SK-N-SH (cell line): ENCODE data around the gene ALG11. TPM values are rescaled to one million over a fixed set of nuclear protein-coding genes. Genes with fewer than 3 reads are reported as not detected.

Experiments
- CTCF ChIA-PET: fragments of 300-600, 350-600 bp; formaldehyde crosslinking; extraction: SDS; loops from one replicate; lab custom pipeline; 2021; lab: Yijun Ruan, JAX
- POLR2A ChIA-PET: fragments of 350-600 bp; sonication (Branson Sonifier 250); formaldehyde crosslinking; extraction: SDS; loops from one replicate; lab custom pipeline; 2020; ENCODE audit warnings: antibody characterized with exemption, inconsistent platforms; lab: Yijun Ruan, JAX
- DNase-seq: peaks from one replicate; pipeline ENCODE4 v3.0.0; 2012
- H2AFZ ChIP-seq: fragments of 200-600 bp; sonication (generic); 2 replicates; pipeline ENCODE4 v1.8.1; 2016; ENCODE audit warnings: antibody characterized with exemption, mild to moderate bottlenecking, low read depth
- H3F3A ChIP-seq: fragments of 200-600 bp; sonication (generic); replicated peaks from 2 replicates; pipeline ENCODE3; 2016; ENCODE audit warnings: antibody characterized with exemption, mild to moderate bottlenecking; ENCODE audit not compliant: insufficient read depth
- H3K27ac ChIP-seq, 2 experiments: fragments of 200-500 bp in 1 of 2; fragments of 200-600 bp in 1 of 2; sonication (Bioruptor generic) in 1 of 2; sonication (generic), shearing (Covaris generic) in 1 of 2; 2 replicates each; pipeline versions ENCODE4 v1.5.1 to v1.6.1; 2014 to 2016; ENCODE audit warnings: low read depth in 2 of 2, inconsistent platforms in 1 of 2, low read length in 1 of 2, mild to moderate bottlenecking in 1 of 2, mixed read lengths in 1 of 2
- H3K27me3 ChIP-seq: fragments of 200-600 bp; sonication (generic), shearing (Covaris generic); 2 replicates; pipeline ENCODE4 v1.6.1; 2016; ENCODE audit warnings: mixed run types; ENCODE audit not compliant: insufficient read depth
- H3K36me3 ChIP-seq, 2 experiments: fragments of 200-500 bp in 1 of 2; fragments of 200-600 bp in 1 of 2; sonication (Bioruptor generic) in 1 of 2; sonication (generic) in 1 of 2; replicated peaks in 1 of 2; 2 replicates each; pipeline versions ENCODE3 to v1.5.1; 2014 to 2016; ENCODE audit warnings: low read length in 1 of 2, mild to moderate bottlenecking in 1 of 2; ENCODE audit not compliant: insufficient read depth in 2 of 2, control insufficient read depth in 1 of 2
- H3K4me1 ChIP-seq, 2 experiments: fragments of 200-500 bp in 1 of 2; fragments of 200-600 bp in 1 of 2; sonication (Bioruptor generic) in 1 of 2; sonication (generic), shearing (Covaris generic) in 1 of 2; 2 replicates each; pipeline versions ENCODE4 v1.5.1 to v1.6.1; 2014 to 2016; ENCODE audit warnings: low read depth in 1 of 2, low read length in 1 of 2, mixed run types in 1 of 2; ENCODE audit not compliant: insufficient read depth in 2 of 2, control insufficient read depth in 1 of 2
- H3K4me2 ChIP-seq: fragments of 200-600 bp; sonication (generic), shearing (Covaris generic); 2 replicates; pipeline ENCODE4 v1.6.1; 2017; ENCODE audit warnings: mixed run types
- H3K4me3 ChIP-seq, 2 experiments: fragments of 200-500 bp in 1 of 2; fragments of 200-600 bp in 1 of 2; sonication (Bioruptor generic) in 1 of 2; sonication (generic), shearing (Covaris generic) in 1 of 2; 2 replicates each; pipeline versions ENCODE4 v1.5.1 to v1.8.1; 2014 to 2016; ENCODE audit warnings: low read depth in 2 of 2, inconsistent platforms in 1 of 2, low read length in 1 of 2, mild to moderate bottlenecking in 1 of 2, mixed read lengths in 1 of 2, moderate library complexity in 1 of 2
- H3K79me2 ChIP-seq: fragments of 200-600 bp; sonication (generic); 2 replicates; pipeline ENCODE4 v1.8.1; 2017; ENCODE audit warnings: mild to moderate bottlenecking; ENCODE audit not compliant: insufficient read depth
- H3K9ac ChIP-seq: fragments of 200-600 bp; sonication (generic); 2 replicates; pipeline ENCODE4 v1.6.1; 2017; ENCODE audit warnings: mixed run types
- H3K9me2 ChIP-seq: fragments of 200-600 bp; sonication (generic); 2 replicates; pipeline ENCODE4 v1.6.1; 2017; ENCODE audit warnings: mixed run types
- H3K9me3 ChIP-seq: fragments of 200-600 bp; sonication (generic); 2 replicates; pipeline ENCODE4 v1.6.1; 2017; ENCODE audit warnings: mixed run types, mild to moderate bottlenecking, moderate library complexity
- H4K20me1 ChIP-seq: fragments of 200-600 bp; sonication (generic); 2 replicates; pipeline ENCODE4 v1.6.1; 2017; ENCODE audit warnings: mild to moderate bottlenecking, mixed run types; ENCODE audit not compliant: insufficient read depth
- CHD2 ChIP-seq: fragments of 150-350 bp; IDR thresholded peaks from 2 replicates; pipeline ENCODE4 v1.6.1; 2018; ENCODE audit warnings: low read length; ENCODE audit not compliant: partially characterized antibody
- ELF1 ChIP-seq: IDR thresholded peaks from 2 replicates; pipeline ENCODE4 v1.4.0; 2012
- FOSL2 ChIP-seq: IDR thresholded peaks from 2 replicates; pipeline ENCODE4 v1.4.0; 2012; ENCODE audit warnings: low read depth, mild to moderate bottlenecking, moderate library complexity, borderline replicate concordance
- FOXJ3 ChIP-seq: sonication (generic); formaldehyde crosslinking; IDR thresholded peaks from 2 replicates; pipeline ENCODE4 v1.5.1; 2020; ENCODE audit warnings: mild to moderate bottlenecking, missing genetic modification reagents
- FOXM1 ChIP-seq: IDR thresholded peaks from 2 replicates; pipeline ENCODE4 v1.4.0; 2012; ENCODE audit warnings: low read depth, mild to moderate bottlenecking
- GABPA ChIP-seq: IDR thresholded peaks from 2 replicates; pipeline ENCODE4 v1.4.0; 2012; ENCODE audit warnings: low read depth, mild to moderate bottlenecking
- GATA2 ChIP-seq: sonication (generic); formaldehyde crosslinking; IDR thresholded peaks from 2 replicates; pipeline ENCODE4 v1.5.0; 2020; ENCODE audit warnings: mild to moderate bottlenecking, missing genetic modification reagents
- JUND ChIP-seq: IDR thresholded peaks from 2 replicates; pipeline ENCODE4 v1.4.0; 2012
- MEF2A ChIP-seq: IDR thresholded peaks from 2 replicates; pipeline ENCODE4 v1.4.0; 2012; ENCODE audit warnings: low read depth, borderline replicate concordance
- MXI1 ChIP-seq: IDR thresholded peaks from 2 replicates; pipeline ENCODE4 v1.6.1; 2012; ENCODE audit warnings: mild to moderate bottlenecking, low read depth, low read length, improper control_type of control experiment
- NFIC ChIP-seq: IDR thresholded peaks from 2 replicates; pipeline ENCODE4 v1.4.0; 2012; ENCODE audit warnings: borderline replicate concordance
- NRF1 ChIP-seq: IDR thresholded peaks from 2 replicates; pipeline ENCODE4 v1.6.1; 2012; ENCODE audit warnings: low read depth, mild to moderate bottlenecking, low read length
- RAD21 ChIP-seq: IDR thresholded peaks from 2 replicates; pipeline ENCODE4 v1.6.1; 2012; ENCODE audit warnings: mild to moderate bottlenecking, low read length
- RCOR1 ChIP-seq: fragments of 150-350 bp; IDR thresholded peaks from 2 replicates; pipeline ENCODE4 v1.6.1; 2017; ENCODE audit warnings: antibody characterized with exemption, low read length
- RFX5 ChIP-seq: IDR thresholded peaks from 2 replicates; pipeline ENCODE4 v1.6.1; 2012; ENCODE audit warnings: mild to moderate bottlenecking, improper control_type of control experiment, low read length
- RXRA ChIP-seq: IDR thresholded peaks from 2 replicates; pipeline ENCODE4 v1.4.0; 2012; ENCODE audit warnings: low read depth, mild to moderate bottlenecking, borderline replicate concordance
- SMC3 ChIP-seq: IDR thresholded peaks from 2 replicates; pipeline ENCODE4 v1.6.1; 2012; ENCODE audit warnings: low read depth, low read length, improper control_type of control experiment
- TAF1 ChIP-seq: IDR thresholded peaks from 2 replicates; pipeline ENCODE4 v1.6.1; 2012; ENCODE audit warnings: low read depth, mild to moderate bottlenecking, low read length, moderate library complexity, borderline replicate concordance
- TEAD4 ChIP-seq: IDR thresholded peaks from 2 replicates; pipeline ENCODE4 v1.4.0; 2012; ENCODE audit warnings: mild to moderate bottlenecking, borderline replicate concordance; ENCODE audit not compliant: insufficient read depth
- WGBS: methylation state at CpG from one replicate; pipeline ENCODE4 v1.1.6; 2017; ENCODE audit warnings: low lambda C conversion rate; 5-methylcytosine and 5-hydroxymethylcytosine counted together
- polyA plus RNA-seq, 3 experiments: library from polyadenylated mRNA; depleted of rRNA; stranded (reverse); fragments of >200 nt; gene quantifications; 2 replicates each; pipeline ENCODE4 v1.2.3, GENCODE V29; 2012
- TF ChIP-seq, protein P1 (sequence below): IDR thresholded peaks from 2 replicates; pipeline ENCODE4 v1.4.0; 2012; ENCODE audit warnings: low read depth, borderline replicate concordance
- TF ChIP-seq, protein P2 (sequence below): IDR thresholded peaks from 2 replicates; pipeline ENCODE4 v1.4.0; 2012; ENCODE audit warnings: low read depth, borderline replicate concordance
- TF ChIP-seq, protein P3 (sequence below): IDR thresholded peaks from 2 replicates; pipeline ENCODE4; 2012

The ALG11 gene
- polyA plus RNA-seq, 1 of the 3 experiments (the other 2 are of a cell fraction): 5.0 TPM

DNA sequence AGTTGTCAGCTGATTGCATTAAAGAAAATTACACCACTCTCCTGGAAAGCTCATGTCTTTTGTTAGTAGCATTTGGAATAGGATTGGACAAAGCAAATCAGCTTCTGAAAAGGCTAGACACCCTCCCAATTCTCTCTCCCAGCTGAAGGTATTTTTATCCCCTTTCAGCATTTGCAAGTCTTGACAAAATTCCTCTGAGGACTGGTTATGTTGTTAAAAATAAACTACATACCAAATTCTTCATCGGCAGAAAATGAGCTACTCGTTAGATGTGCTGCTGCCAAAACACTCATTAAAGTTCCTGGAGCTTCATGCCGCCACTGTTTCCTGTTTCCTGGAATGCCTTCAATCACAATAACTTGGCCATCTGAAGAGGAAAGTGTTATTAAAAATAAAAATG, 49.4 kb downstream of the ALG11 start:
- no peaks in the 10 kb centered on the region for H3K27me3 ChIP-seq
- H3K4me2 ChIP-seq: peak overlapping the region; percentile 37; the same call in 1 of the 2 replicates
- H3K9ac ChIP-seq: no peak overlapping the region
- peaks cover 6% of the 10 kb centered on the region for H3F3A ChIP-seq
- CTCF ChIA-PET: interaction anchor here (0.8 kb wide), 1 partner anchor 66 kb away, joined by 4 read pairs; no protein-coding TSS in a partner anchor
- no peaks in the 10 kb centered on the region for H3K9me3 ChIP-seq
- H3K4me3 ChIP-seq: no peak overlapping the region; a peak in 1 of 4 replicates
- no peaks in the 10 kb centered on the region for H3K4me1 ChIP-seq
- POLR2A ChIA-PET: interaction anchor here (1.2 kb wide), 1 partner anchor 13 kb away, joined by 3 read pairs; no protein-coding TSS in a partner anchor
- H2AFZ ChIP-seq: no peak overlapping the region; the same call in 1 of the 2 replicates
- no peak overlapping the region; a peak in 1 of 4 replicates for H3K27ac ChIP-seq
- no peaks in the 10 kb centered on the region for H4K20me1 ChIP-seq
- H3K9me2 ChIP-seq: no peaks in the 10 kb centered on the region
- 0% methylated on average over 3 of the region's 3 CpGs for WGBS
- no peaks in the 10 kb centered on the region for H3K79me2 ChIP-seq
- no peak for TF ChIP-seq CHD2
- TF ChIP-seq FOXJ3: no peak
- no peak for TF ChIP-seq RCOR1
- no peak for TF ChIP-seq TEAD4
- TF ChIP-seq NFIC: no peak
- TF ChIP-seq FOXM1: no peak
- no peak for TF ChIP-seq GABPA
- TF ChIP-seq MXI1: no peak
- TF ChIP-seq RAD21: no peak
- TF ChIP-seq NRF1: no peak
- no peak for TF ChIP-seq SMC3
- no peak for TF ChIP-seq GATA2 (CRISPR knock-in tag)
- TF ChIP-seq FOSL2: no peak
- no peak for TF ChIP-seq RFX5
- no peak for TF ChIP-seq RXRA
- H3K36me3 ChIP-seq: no peaks in the 10 kb centered on the region
- no peak for DNase-seq

DNA sequence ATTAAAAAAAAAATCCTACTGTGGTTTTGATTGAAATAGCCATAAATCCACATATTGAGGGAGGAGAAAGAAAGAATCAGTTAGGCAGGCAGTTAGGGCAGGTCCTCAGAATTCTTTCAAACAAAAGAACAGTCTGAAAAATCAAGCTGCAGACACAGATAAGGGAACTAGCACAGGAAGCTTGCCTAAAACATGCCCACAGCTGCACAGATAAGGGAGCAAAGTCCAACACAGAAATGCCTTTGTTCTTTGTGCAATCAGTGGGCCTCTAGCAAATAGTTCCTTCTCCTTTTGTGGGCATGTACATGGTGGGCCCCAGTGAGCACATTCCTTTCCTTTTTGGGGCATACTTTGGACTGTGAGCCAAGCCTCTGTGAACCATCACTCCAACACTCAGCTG, 55.0 kb downstream of the ALG11 start:
- POLR2A ChIA-PET: no interaction called here
- CTCF ChIA-PET: interaction anchor here (0.7 to 0.8 kb wide), 2 partner anchors 12 to 15 kb away, joined by 3 read pairs; no protein-coding TSS in a partner anchor
- Histone ChIP-seq H3K9me3 (no peaks in the 10 kb centered on the region; the same call in none of the 2 replicates), H3K36me3 (no peaks in the 10 kb centered on the region), H3K9ac (no peak overlapping the region), H3K79me2 (no peaks in the 10 kb centered on the region), H3F3A (no peaks in the 10 kb centered on the region), H4K20me1 (no peaks in the 10 kb centered on the region), H2AFZ (no peak overlapping the region), H3K9me2 (no peaks in the 10 kb centered on the region), H3K27ac (no peak overlapping the region), H3K4me2 (no peak overlapping the region), H3K4me1 (no peaks in the 10 kb centered on the region), H3K4me3 (no peak overlapping the region), H3K27me3 (no peaks in the 10 kb centered on the region)
- no peak for DNase-seq
- TF ChIP-seq JUND (no peak), RFX5 (no peak), FOXJ3 (no peak), RCOR1 (no peak), CHD2 (no peak), TAF1 (no peak), MEF2A (no peak), TEAD4 (no peak), SMC3 (no peak), ELF1 (no peak)
- TF ChIP-seq, protein P1, sequence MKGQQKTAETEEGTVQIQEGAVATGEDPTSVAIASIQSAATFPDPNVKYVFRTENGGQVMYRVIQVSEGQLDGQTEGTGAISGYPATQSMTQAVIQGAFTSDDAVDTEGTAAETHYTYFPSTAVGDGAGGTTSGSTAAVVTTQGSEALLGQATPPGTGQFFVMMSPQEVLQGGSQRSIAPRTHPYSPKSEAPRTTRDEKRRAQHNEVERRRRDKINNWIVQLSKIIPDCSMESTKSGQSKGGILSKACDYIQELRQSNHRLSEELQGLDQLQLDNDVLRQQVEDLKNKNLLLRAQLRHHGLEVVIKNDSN: no peak
- TF ChIP-seq, protein P2, sequence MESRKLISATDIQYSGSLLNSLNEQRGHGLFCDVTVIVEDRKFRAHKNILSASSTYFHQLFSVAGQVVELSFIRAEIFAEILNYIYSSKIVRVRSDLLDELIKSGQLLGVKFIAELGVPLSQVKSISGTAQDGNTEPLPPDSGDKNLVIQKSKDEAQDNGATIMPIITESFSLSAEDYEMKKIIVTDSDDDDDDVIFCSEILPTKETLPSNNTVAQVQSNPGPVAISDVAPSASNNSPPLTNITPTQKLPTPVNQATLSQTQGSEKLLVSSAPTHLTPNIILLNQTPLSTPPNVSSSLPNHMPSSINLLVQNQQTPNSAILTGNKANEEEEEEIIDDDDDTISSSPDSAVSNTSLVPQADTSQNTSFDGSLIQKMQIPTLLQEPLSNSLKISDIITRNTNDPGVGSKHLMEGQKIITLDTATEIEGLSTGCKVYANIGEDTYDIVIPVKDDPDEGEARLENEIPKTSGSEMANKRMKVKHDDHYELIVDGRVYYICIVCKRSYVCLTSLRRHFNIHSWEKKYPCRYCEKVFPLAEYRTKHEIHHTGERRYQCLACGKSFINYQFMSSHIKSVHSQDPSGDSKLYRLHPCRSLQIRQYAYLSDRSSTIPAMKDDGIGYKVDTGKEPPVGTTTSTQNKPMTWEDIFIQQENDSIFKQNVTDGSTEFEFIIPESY: no peak
- TF ChIP-seq, protein P3, sequence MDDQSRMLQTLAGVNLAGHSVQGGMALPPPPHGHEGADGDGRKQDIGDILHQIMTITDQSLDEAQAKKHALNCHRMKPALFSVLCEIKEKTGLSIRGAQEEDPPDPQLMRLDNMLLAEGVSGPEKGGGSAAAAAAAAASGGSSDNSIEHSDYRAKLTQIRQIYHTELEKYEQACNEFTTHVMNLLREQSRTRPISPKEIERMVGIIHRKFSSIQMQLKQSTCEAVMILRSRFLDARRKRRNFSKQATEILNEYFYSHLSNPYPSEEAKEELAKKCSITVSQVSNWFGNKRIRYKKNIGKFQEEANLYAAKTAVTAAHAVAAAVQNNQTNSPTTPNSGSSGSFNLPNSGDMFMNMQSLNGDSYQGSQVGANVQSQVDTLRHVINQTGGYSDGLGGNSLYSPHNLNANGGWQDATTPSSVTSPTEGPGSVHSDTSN: no peak
